DMS 273 (cell line): ENCODE measurements around the gene AQP3.
"Not testable (repeated sequence)": the region's sequence is repeated elsewhere in the genome, so short reads cannot be mapped to it uniquely, and the experiment has no call there.

Experiments
- DNase-seq: peaks from one replicate; lab custom pipeline; 2025; ENCODE audit not compliant: unreplicated experiment; lab: John Stamatoyannopoulos, UW

The AQP3 gene

DNA sequence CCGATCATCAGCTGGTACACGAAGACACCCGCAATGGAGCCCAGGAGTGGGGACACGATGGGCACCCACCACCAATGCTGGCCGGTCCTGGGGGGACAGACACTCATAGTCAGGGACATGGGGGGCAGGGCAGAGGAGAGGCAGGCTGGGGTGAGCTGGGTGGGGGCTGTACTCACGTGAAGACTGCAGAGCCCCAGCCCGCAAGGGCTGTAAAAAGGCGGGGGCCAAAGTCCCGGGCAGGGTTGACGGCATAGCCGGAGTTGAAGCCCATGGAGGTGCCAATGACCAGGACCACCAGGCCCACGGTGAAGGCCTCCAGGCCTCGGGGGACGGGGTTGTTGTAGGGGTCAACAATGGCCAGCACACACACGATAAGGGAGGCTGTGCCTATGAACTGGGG is 5.3 kb downstream of the AQP3 start:
- DNase-seq: no peak

GRCh38 chr9:33440609-33441008 is 6.8 kb downstream of the AQP3 start:
- no peak for DNase-seq

- DNase-seq: no peak
Measured at GRCh38 chr9:33440204-33440603, 7.2 kb downstream of the AQP3 start.

DNA sequence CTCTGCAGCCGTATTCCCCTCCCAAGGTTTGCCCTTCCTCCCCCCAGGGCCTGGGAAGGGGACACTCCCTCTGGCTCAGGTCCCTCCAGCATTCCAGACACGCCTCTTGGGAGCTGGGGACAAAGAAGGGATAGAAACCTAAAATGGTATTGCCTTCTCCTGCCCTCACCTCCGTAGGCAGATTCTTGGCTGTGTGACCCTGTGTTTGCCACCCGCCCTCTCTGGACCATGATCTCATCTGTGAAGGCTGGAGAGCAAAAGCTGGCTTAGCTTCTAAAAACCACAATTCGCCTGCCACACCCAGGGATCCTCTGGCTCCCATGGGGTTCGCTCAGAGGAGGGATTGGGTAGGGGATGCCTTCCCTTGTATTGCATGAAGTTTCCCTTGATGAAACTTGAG is 7.7 kb downstream of the AQP3 start:
- DNase-seq: no peak

DNA sequence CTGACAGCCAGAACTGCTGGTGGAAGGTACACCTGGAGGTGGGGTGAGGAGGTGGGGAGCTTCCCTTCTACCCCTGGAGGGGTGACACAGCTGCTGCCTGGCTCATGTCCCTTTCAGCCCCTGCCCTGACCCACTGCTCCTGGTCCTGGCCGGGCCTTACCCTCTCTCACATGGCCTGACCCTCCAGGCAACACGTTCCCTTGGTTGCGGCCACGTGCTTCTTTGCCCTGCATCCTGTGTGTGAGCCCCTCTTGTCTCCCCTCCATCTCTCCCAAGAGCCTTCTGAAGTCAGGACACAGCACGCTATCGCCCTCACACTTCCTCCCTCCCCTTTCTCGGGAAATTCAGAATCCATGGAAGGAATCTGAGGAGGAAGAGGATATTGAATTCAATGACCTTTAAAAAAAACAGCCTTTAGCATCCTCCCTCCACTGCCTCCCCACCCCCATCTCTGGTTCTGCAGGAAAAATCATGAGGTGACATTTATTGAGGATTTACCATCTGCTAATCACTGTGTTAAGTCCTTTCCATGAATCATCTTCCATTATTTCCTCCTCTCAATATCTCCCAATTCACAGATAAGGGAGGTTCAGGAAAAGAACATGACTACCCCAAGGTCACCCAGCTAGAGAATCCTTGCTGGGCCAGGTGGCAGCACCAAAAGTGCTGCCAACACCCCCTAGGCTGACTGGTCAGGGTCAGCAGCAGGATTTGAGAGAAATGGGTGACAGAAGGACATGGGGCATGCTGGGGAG is 8.3 kb downstream of the AQP3 start:
- DNase-seq: no peak

DNA sequence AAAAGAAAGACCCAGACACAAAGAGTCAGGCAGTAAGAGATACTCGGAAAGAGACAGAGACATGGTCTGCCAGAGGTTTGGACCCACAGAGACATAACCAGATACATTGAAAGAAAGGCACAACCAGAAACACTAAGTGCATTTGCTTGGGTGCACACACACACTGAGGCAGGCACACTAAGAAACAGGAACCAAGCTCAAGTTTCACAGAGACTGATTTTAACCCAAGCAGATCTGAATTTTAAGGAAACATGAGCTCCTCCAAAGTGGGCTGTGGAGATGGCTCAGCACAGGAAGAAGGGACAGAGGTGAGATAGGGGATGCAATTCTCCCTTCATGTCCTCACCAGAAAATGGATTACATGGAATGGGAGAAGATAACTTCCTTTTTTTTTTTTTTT is 9.5 kb downstream of the AQP3 start:
- DNase-seq: no peak

GRCh38 chr9:33437205-33437604 is 10.2 kb downstream of the AQP3 start:
- no peak for DNase-seq

DNA sequence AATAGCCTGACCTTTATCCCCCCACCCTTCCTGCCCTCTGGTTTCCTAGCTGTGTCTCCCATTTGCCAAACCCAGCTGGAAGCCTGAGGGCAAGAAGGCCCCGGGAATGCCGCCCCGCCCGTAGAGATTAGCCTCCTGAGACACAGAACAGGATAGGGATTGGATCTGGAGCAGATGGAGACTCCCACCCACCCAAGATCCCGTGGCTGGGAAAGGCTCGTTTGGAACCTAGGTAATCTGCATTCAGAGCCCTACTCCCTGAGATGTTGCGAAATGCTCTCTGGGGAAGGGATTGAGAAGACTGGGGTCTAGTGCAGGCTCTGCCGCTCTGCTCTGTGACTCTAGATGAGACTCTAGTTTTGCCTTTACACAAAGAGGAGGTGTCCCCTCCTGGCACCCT is 10.9 kb downstream of the AQP3 start:
- DNase-seq: no peak

GRCh38 chr9:33435821-33436277 is 11.5 kb downstream of the AQP3 start:
- DNase-seq: peak; percentile 25

GRCh38 chr9:33434317-33435105 is 12.9 kb downstream of the AQP3 start:
- no peak for DNase-seq

GRCh38 chr9:33433871-33434270 is 13.5 kb downstream of the AQP3 start:
- DNase-seq: no peak

DNA sequence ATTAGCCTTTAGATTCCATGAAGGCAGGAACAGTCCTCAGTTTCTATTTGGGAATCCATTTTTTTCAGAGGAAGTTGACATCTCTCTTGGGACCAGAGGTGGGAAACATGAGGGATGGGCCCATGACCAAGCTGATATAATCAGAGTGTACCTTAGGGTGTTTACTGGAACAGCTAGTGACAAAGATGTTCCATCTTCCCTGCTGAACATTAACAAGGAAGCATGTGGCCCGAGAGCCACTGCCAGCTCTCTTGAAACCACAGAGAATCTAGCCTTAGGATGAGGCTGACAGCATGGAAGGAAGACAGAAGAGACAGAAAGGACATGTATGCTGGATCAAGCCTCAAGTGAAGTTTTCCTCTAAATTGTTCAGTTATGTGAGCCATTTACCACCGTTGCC is 16.0 kb downstream of the AQP3 start:
- no peak for DNase-seq

GRCh38 chr9:33430942-33431341 is 16.5 kb downstream of the AQP3 start:
- DNase-seq: no peak

- no peak for DNase-seq
Measured at GRCh38 chr9:33429256-33429985, 18.0 kb downstream of the AQP3 start.

GRCh38 chr9:33426843-33427293 is 20.5 kb downstream of the AQP3 start:
- DNase-seq: no peak

GRCh38 chr9:33425128-33425533 is 22.3 kb downstream of the AQP3 start:
- DNase-seq: no peak

GRCh38 chr9:33424492-33424891 is 22.9 kb downstream of the AQP3 start:
- not testable (repeated sequence) for DNase-seq

DNA sequence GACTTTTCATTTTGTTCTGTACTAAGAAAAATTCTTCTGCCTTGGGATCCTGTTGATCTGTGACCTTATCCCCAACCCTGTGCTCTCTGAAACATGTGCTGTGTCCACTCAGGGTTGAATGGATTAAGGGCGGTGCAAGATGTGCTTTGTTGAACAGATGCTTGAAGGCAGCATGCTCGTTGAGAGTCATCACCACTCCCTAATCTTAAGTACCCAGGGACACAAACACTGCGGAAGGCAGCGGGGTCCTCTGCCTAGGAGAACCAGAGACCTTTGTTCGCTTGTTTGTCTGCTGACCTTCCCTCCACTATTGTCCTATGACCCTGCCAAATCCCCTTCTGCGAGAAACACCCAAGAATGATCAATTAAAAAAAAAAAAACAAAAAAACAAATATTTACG is 23.4 kb downstream of the AQP3 start:
- DNase-seq: not testable (repeated sequence)

DNA sequence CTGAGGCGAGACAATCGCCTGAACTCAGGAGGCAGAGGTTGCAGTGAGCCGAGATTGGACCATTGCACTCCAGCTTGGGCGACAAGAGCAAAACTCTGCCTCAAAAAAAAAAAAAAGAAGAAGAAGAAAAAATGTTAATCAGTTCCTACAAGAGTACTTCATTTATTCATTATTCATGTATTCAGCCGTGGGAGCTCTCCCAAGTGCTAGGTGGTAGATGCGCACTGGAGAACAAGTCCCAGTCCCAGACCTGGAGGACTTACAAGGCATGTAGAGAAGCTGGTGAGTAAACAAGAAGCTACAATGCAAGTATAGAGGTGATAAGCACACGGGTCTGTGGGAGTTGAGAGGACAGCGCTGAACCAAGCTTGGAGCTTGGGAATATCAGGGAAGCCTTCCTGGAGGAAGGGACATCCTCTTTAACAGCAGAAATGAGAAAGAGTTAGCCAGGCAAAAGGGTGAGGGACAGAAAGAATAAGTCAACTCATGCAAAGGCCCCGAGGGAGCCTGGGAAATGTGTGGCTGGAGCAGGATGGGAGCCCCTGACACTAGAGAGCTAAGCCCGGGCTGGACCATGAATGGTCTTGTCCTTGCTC is 27.6 kb downstream of the AQP3 start:
- no peak for DNase-seq

DNA sequence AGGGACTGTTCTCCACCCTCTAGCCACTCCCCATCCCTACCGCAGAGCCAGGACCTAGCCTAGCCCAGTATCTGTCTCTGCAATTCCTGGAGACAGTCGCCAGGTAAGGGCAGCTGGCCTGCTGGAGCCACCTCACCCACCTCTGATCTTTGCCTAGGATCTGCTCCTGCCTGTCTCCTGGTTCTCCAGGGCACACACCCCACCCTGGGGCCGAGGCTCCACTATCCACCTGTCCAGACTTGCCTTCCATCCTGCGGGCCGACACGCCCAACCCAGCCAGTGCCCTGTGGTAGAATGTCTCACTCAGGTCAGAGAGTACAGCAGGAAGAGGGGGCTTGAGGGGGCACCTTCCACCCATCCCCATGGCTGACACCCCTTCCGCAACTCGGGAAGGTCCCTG is 29.3 kb downstream of the AQP3 start:
- no peak for DNase-seq

GRCh38 chr9:33416996-33417395 is 30.4 kb downstream of the AQP3 start:
- DNase-seq: no peak
